Muscle of leg (tissue), 11 donors: ENCODE data around the gene KRTAP17-1. TPM values are rescaled to one million over a fixed set of nuclear protein-coding genes. Genes with fewer than 3 reads are reported as not detected.
A peak's percentile ranks its signal among the peaks of the same experiment; 100 is the strongest.

ENCODE experiments used
- DNase-seq: peaks from one replicate; pipeline ENCODE4 v3.0.0; 2013
- H3K27ac ChIP-seq: one replicate; pipeline ENCODE4 v1.5.1; 2013; ENCODE audit warnings: mild to moderate bottlenecking, low read length, control low read depth
- H3K27me3 ChIP-seq: one replicate; pipeline ENCODE4 v1.6.1; 2013; ENCODE audit warnings: low read length; ENCODE audit not compliant: control insufficient read depth, insufficient read depth
- H3K36me3 ChIP-seq: one replicate; pipeline ENCODE4 v1.6.1; 2013; ENCODE audit warnings: low read length; ENCODE audit not compliant: control insufficient read depth, insufficient read depth
- H3K4me1 ChIP-seq: one replicate; pipeline ENCODE4 v1.6.1; 2013; ENCODE audit warnings: low read length; ENCODE audit not compliant: control insufficient read depth, insufficient read depth
- H3K4me3 ChIP-seq: one replicate; pipeline ENCODE4 v1.5.1; 2013; ENCODE audit warnings: low read length, control low read depth
- H3K9me3 ChIP-seq: replicated peaks from 2 replicates; pipeline ENCODE4 v1.6.1; 2013; ENCODE audit warnings: low read depth, low read length; ENCODE audit not compliant: control insufficient read depth
- WGBS: methylation state at CpG from one replicate; pipeline ENCODE4 v1.1.5; 2013; ENCODE audit warnings: missing lambda C conversion rate; ENCODE audit not compliant: insufficient coverage; 5-methylcytosine and 5-hydroxymethylcytosine counted together
- polyA plus RNA-seq, 8 donors: library from polyadenylated mRNA; unstranded; fragments of 120-200 nt; gene quantifications; one replicate each; pipeline versions ENCODE4 v1.2.1 to v1.2.3, GENCODE V29; 2013; ENCODE audit warnings: inconsistent platforms in 1 of 8, low replicate concordance in 1 of 8; ENCODE audit not compliant: insufficient read length in 8 of 8, insufficient read depth in 1 of 8
- total RNA-seq: library from RNA; stranded (reverse); fragments of 120-200 nt; gene quantifications from one replicate; pipeline ENCODE4 v1.2.4, GENCODE V29; 2013

The KRTAP17-1 gene
- total and polyA plus RNA-seq, 9 donors = not detected

- no peak overlapping the region for H3K27ac ChIP-seq
- no peak for DNase-seq
- WGBS = 70% methylated on average over 12 of the region's 16 CpGs
- no peak overlapping the region for H3K4me3 ChIP-seq
- H3K27me3 ChIP-seq = no peaks in the 10 kb centered on the region
- no peaks in the 10 kb centered on the region for H3K4me1 ChIP-seq
- H3K36me3 ChIP-seq = no peaks in the 10 kb centered on the region
- H3K9me3 ChIP-seq = peaks cover 2% of the 10 kb centered on the region
Measured at GRCh38 chr17:41324180-41325075, 8.9 kb upstream of the KRTAP17-1 start.

GRCh38 chr17:41322903-41323895, 7.7 kb upstream of the KRTAP17-1 start:
- Histone ChIP-seq H3K36me3 (no peaks in the 10 kb centered on the region), H3K9me3 (peaks cover 2% of the 10 kb centered on the region), H3K4me1 (no peaks in the 10 kb centered on the region), H3K27ac (no peak overlapping the region), H3K4me3 (no peak overlapping the region), H3K27me3 (no peaks in the 10 kb centered on the region)
- no peak for DNase-seq
- 76% methylated on average over 9 of the region's 11 CpGs for WGBS

DNA sequence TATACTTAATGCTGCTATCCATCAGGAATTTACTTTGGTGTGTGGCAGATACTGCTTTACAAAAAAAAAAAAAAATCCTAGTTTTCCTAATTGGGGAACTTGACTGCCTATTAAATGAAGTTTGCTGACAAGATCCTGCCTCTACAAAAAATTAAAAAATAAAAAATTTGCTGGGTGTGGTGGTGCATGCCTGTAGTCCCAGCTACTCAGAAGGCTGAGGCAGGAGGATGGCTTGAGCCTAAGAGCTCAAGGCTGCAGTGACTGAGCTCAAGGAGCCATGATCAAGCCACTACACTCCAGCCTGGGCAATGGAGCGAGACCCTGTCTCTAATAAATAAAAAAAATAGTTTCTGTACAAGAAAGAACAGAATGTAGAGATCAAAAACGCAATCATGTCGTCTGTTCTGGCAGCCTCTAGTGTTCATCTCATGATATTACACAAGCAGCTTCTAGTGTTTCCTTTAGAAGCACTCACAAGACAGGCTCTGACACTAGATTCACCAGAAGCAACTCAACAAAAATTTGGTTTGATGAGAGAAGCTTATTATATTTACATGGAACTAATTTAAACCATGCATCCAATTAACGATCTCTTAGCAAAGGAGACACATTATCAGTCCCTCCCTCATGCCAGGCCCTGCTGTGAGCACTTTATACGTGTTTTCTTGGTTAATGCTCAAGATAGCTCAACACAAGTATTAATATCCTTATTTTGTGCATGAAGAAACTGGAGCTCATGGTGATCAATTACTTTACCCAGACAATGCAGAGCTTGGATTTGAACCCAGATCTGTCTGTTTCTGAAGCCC, 6.8 kb upstream of the KRTAP17-1 start:
- Histone ChIP-seq H3K9me3 (peaks cover 2% of the 10 kb centered on the region), H3K4me1 (no peaks in the 10 kb centered on the region), H3K36me3 (no peaks in the 10 kb centered on the region), H3K27ac (no peak overlapping the region), H3K4me3 (no peak overlapping the region), H3K27me3 (no peaks in the 10 kb centered on the region)
- peak; percentile 51 for DNase-seq
- no CpG with 5 or more reads among the region's 5 CpGs for WGBS

DNA sequence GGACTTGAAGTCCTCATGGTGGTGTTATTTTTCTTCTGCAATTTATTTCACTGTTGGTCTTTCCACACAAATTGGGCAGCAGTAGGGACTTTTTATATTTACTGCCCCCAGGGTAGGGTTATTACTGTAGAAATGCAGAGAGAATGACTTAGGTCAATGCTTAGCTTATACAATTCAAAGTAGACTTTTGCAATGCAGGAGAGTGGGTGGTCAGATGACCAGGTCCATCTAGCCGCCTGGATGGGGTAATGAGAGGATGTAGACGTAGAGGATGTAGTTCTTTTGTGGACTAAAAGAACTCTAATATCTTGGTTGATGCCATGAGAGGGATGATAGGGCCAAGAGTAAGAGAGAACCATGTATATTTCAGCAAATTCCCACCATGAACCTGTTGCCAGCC, 2.7 kb upstream of the KRTAP17-1 start:
- DNase-seq = no peak
- no peak overlapping the region for H3K27ac ChIP-seq
- no peak overlapping the region for H3K4me3 ChIP-seq
- peaks cover 2% of the 10 kb centered on the region for H3K9me3 ChIP-seq
- no peaks in the 10 kb centered on the region for H3K4me1 ChIP-seq
- H3K36me3 ChIP-seq = no peaks in the 10 kb centered on the region
- WGBS = no CpG with 5 or more reads among the region's 2 CpGs
- H3K27me3 ChIP-seq = peaks cover 13% of the 10 kb centered on the region

DNA sequence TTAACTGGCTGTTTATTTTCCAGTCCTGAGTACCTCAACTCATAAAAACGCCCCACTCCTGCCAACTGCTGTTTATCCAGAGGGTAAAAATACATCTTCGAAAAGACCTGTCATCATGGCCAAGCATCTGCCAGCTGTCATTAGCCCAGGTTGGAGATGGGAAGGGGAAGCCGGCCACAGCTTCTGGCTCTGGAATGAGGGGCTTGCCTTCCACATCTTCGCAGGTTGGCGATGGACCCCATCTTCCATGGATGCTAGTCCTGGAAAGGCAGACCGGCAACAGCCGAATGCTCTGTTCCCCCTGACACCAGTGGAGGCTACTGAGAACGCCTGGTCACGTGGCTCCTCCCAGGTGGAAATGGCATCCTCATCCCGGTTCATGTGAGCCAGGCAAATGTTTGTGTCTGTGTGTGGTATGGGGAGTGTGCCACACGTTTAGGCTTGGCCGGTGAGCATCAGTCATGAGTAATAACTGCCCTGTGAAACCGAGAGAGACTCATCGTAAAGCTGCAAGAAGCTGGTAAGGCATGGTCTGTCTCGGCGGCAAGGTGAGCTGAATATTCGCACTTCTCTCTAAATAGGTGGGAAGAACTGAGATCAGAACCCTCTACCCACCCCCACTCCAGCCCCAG, 420 bp upstream of the KRTAP17-1 start:
- H3K4me3 ChIP-seq = no peak overlapping the region
- H3K36me3 ChIP-seq = no peaks in the 10 kb centered on the region
- no peak overlapping the region for H3K27ac ChIP-seq
- H3K27me3 ChIP-seq = peaks cover 13% of the 10 kb centered on the region
- DNase-seq = no peak
- no peaks in the 10 kb centered on the region for H3K4me1 ChIP-seq
- H3K9me3 ChIP-seq = peaks cover 2% of the 10 kb centered on the region
- 85% methylated on average over 10 of the region's 17 CpGs for WGBS

DNA sequence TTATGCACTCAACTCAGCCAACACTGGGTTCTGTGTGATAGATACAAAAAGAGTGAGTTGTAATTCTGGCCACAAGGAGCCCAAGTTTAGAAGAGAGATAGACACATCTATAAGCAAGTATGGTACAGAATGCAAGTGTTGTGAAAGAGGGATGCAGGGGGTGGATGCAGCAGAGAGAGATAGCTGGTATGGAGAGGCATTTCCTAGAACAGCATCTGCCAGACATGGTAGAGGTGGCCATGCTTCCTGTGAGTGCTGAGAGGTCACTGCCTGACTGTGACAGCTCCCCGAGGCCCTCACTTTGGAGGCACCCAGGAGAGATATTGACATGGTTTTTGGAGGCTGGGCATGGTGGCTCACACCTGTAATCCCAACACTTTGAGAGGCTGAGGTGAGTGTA, 4.4 kb downstream of the KRTAP17-1 start:
- H3K9me3 ChIP-seq = no peaks in the 10 kb centered on the region
- H3K36me3 ChIP-seq = no peaks in the 10 kb centered on the region
- peaks cover 11% of the 10 kb centered on the region for H3K27me3 ChIP-seq
- H3K4me3 ChIP-seq = no peak overlapping the region
- H3K4me1 ChIP-seq = peaks cover 21% of the 10 kb centered on the region
- DNase-seq = no peak
- 38% methylated on average over 1 of the region's 1 CpG for WGBS
- no peak overlapping the region for H3K27ac ChIP-seq

- H3K4me1 ChIP-seq = peaks cover 21% of the 10 kb centered on the region
- peak within 1 kb of the TSS; percentile 49 for H3K27ac ChIP-seq
- H3K36me3 ChIP-seq = no peaks in the 10 kb centered on the region
- peaks cover under 1% of the 10 kb centered on the region for H3K27me3 ChIP-seq
- 58% methylated on average over 6 of the region's 7 CpGs for WGBS
- DNase-seq = no peak
- no peak within 1 kb of the TSS for H3K4me3 ChIP-seq
- H3K9me3 ChIP-seq = no peaks in the 10 kb centered on the region
Measured at GRCh38 chr17:41308918-41309359, 6.6 kb downstream of the KRTAP17-1 start, which contains the start of gene KRTAP16-1. KRTAP16-1 (minus strand) TSS chr17:41309309; CDS start chr17:41309253, 56 bp downstream.

GRCh38 chr17:41308251-41308917, 7.1 kb downstream of the KRTAP17-1 start:
- WGBS = 58% methylated on average over 10 of the region's 10 CpGs
- no peaks in the 10 kb centered on the region for H3K9me3 ChIP-seq
- DNase-seq = peak; percentile 83
- peaks cover 2% of the 10 kb centered on the region for H3K27me3 ChIP-seq
- no peak overlapping the region for H3K4me3 ChIP-seq
- H3K27ac ChIP-seq = peak overlapping the region; percentile 49
- H3K4me1 ChIP-seq = peaks cover 21% of the 10 kb centered on the region
- no peaks in the 10 kb centered on the region for H3K36me3 ChIP-seq

DNA sequence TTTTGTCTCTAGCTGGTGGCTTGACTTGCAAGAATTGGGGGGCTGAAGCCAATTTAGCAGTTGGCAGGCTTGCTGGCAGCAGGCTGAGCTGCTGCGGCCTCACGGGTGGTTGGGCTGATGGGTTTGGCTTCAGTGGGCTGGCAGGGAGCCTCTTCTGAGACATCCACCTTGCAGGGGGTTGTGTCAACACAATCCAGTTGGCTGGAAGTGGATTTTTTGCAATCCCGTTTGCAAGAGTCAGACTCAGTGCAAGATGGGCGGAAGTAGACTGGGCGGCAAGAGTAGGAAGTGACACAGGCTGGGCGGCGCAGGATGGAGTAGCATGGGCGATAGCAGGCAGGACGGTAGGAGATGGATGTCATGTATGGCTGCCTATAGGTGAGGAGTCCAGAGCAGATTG, 7.9 kb downstream of the KRTAP17-1 start:
- WGBS = 74% methylated on average over 9 of the region's 9 CpGs
- H3K27me3 ChIP-seq = peaks cover 2% of the 10 kb centered on the region
- no peaks in the 10 kb centered on the region for H3K36me3 ChIP-seq
- peaks cover 21% of the 10 kb centered on the region for H3K4me1 ChIP-seq
- peak overlapping the region; percentile 49 for H3K27ac ChIP-seq
- H3K4me3 ChIP-seq = no peak overlapping the region
- no peak for DNase-seq
- H3K9me3 ChIP-seq = no peaks in the 10 kb centered on the region
